Measurements from ENCODE around the gene HDAC4. TPM values are rescaled to one million over a fixed set of nuclear protein-coding genes. Genes with fewer than 3 reads are reported as not detected.

Gene HDAC4
- total and polyA plus RNA-seq, 2 of the 8 experiments (the other 6 are each of a cell fraction or from before 2014, with no cell fraction given): 15.4 to 31.5 TPM

DNA sequence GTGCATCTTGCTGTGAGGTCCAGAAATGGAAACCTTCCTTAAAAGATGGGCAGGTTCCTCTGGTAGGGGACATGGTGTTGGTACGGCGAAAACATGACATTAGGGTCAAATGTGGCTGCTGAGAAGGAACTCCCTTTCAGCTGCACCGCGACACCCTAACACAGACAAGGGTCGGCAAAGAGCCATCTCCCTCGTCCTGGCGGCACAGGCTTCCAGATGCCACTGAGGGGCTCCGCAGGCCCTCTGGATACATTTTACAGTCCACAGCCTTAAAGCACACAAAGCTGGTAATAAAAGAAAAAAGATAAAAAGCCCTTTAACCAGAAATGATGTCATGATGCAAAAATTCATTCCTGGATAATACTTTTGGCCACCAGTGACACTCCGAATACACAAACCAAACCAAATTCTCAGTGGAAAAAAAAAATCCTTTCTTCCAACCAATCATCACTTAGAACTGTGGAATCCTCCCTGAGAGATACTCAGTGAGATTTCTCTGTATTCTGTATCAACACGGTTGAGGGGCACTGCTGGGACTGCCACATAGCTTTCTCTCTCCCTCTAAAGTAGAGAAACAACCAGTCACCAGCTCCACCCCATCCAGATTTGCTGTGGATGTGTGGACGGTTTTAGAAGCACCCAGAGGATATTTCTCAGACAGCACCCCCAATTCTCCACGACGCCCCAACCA, 174.8 kb downstream of the HDAC4 start:
- H2BK15ac ChIP-seq (ENCODE audit: low read length): no peak overlapping the region
- ChIA-PET POLR2A (ENCODE audit: partially characterized antibody) (no interaction called here), CTCF (ENCODE audit: partially characterized antibody) (interaction anchor here (1.0 to 1.3 kb wide), 2 partner anchors 12 to 14 kb away, joined by 3 to 5 read pairs; no protein-coding TSS in a partner anchor)
- peaks cover 23% of the 10 kb centered on the region for H3K79me1 ChIP-seq (ENCODE audit: low read depth, low read length)
- no peak for DNase-seq (ENCODE audit: low read depth in 1 of 2, low spot score in 2 of 2)
- no peak overlapping the region for H3K23ac ChIP-seq (ENCODE audit: insufficient read length)
- H2BK20ac ChIP-seq (ENCODE audit: low read length): no peak overlapping the region
- no peak overlapping the region for H3K27ac ChIP-seq (ENCODE audit: low read depth, low read length)
- H2BK12ac ChIP-seq (ENCODE audit: low read depth, low read length): peak overlapping the region; percentile 1; the same call in 1 of the 2 replicates
- WGBS, 2 experiments (ENCODE audit: extremely low coverage in 1 of 2, insufficient coverage in 1 of 2, insufficient read length in 1 of 2, insufficient replicate concordance in 2 of 2, low coverage in 1 of 2, low lambda C conversion rate in 2 of 2, missing lambda C conversion rate in 1 of 2): 88% methylated on average over 13 of the region's 13 CpGs; no CpG with 5 or more reads in 1 of the 2 experiments
- no peak overlapping the region for H3K9ac ChIP-seq (replicated peaks in 1 of 4; ENCODE audit: extremely low read depth in 1 of 4, low read depth in 3 of 4, low read length in 3 of 4)
- H2BK5ac ChIP-seq (ENCODE audit: low read depth, low read length): no peak overlapping the region
- H3K14ac ChIP-seq (ENCODE audit: insufficient read length): no peak overlapping the region
- H2AK5ac ChIP-seq (ENCODE audit: low read depth, low read length): no peak overlapping the region
- no peak overlapping the region for H4K5ac ChIP-seq (ENCODE audit: insufficient read length, low read depth, low read length)
- peaks cover 0 to 84% of the 10 kb centered on the region in 2 experiments; a peak in 2 of 4 replicates for H3K79me2 ChIP-seq (ENCODE audit: control insufficient read depth in 1 of 2, insufficient read depth in 2 of 2, low read length in 2 of 2)
- H3K4ac ChIP-seq (replicated peaks; ENCODE audit: insufficient read length, low read depth, low read length): no peak overlapping the region
- H4K20me1 ChIP-seq (replicated peaks in 1 of 2; ENCODE audit: control insufficient read depth in 1 of 2, insufficient read depth in 2 of 2, low read length in 2 of 2): peaks cover 7 to 16% of the 10 kb centered on the region in 2 experiments
- H3K4me1 ChIP-seq (replicated peaks in 1 of 4; ENCODE audit: control insufficient read depth in 3 of 4, insufficient read depth in 4 of 4, low read length in 3 of 4): peaks cover 0 to 25% (median 8%) of the 10 kb centered on the region in 4 experiments; a peak in 5 of 7 replicates
- TF ChIP-seq CHD1 (IDR thresholded peaks at IDR 0.05; ENCODE audit: low read depth, low read length) (no peak), PHF8 (conservative IDR thresholded peaks at IDR 0.05; ENCODE audit: low read depth, low read length) (no peak)
- H4K8ac ChIP-seq (ENCODE audit: extremely low read depth, insufficient read depth, low read length): no peak overlapping the region
- no peak overlapping the region for H2AFZ ChIP-seq (ENCODE audit: low read length)
- H3K18ac ChIP-seq (ENCODE audit: extremely low read depth, low read length): no peak overlapping the region; the same call in none of the 2 replicates
- H3K4me2 ChIP-seq (ENCODE audit: insufficient read depth in 1 of 2, low read depth in 2 of 2, low read length in 2 of 2): no peak overlapping the region
- no peaks in the 10 kb centered on the region for H3K9me3 ChIP-seq (ENCODE audit: insufficient read depth in 2 of 2, low read depth in 1 of 2, low read length in 1 of 2)
- no peak overlapping the region for H4K91ac ChIP-seq (replicated peaks; ENCODE audit: insufficient read length, low read length)
- no peaks in the 10 kb centered on the region for H3K27me3 ChIP-seq (replicated peaks in 1 of 4; ENCODE audit: control insufficient read depth in 3 of 4, extremely low read depth in 1 of 4, insufficient read depth in 3 of 4, low read length in 3 of 4)
- no peak overlapping the region for H3K4me3 ChIP-seq (ENCODE audit: extremely low read depth in 1 of 4, insufficient read depth in 2 of 4, low read depth in 3 of 4, low read length in 4 of 4)
- no peak overlapping the region for H2BK120ac ChIP-seq (replicated peaks; ENCODE audit: low read depth, low read length)
- no peaks in the 10 kb centered on the region for H3K36me3 ChIP-seq (ENCODE audit: control insufficient read depth in 2 of 4, insufficient read depth in 4 of 4, low read length in 3 of 4)
- no peaks in the 10 kb centered on the region for H3K23me2 ChIP-seq (ENCODE audit: low read depth, low read length)
- no peak for FAIRE-seq
- no peak overlapping the region for H3K56ac ChIP-seq (replicated peaks; ENCODE audit: insufficient read length, low read depth, low read length)

Measured in H1 (cell line).